HepG2 (cell line): ENCODE data around the gene RSAD1. TPM values are rescaled to one million over a fixed set of nuclear protein-coding genes. Genes with fewer than 3 reads are reported as not detected.

Experiments
- AGO2 ChIP-seq: fragments of 200-400 bp; formaldehyde crosslinking; optimal IDR thresholded peaks from 2 replicates; pipeline ENCODE3; 2017; ENCODE audit warnings: mild to moderate bottlenecking, low read depth, low read length, moderate library complexity
- ARID3A ChIP-seq: IDR thresholded peaks from 2 replicates; pipeline ENCODE4 v1.6.1; 2012; ENCODE audit warnings: low read depth, low read length, improper control_type of control experiment
- ESRRA ChIP-seq: sonication (generic); formaldehyde crosslinking; IDR thresholded peaks from 2 replicates; pipeline ENCODE4 v1.5.1; 2020; ENCODE audit warnings: mild to moderate bottlenecking, low read depth, missing genetic modification reagents
- HNRNPUL1 ChIP-seq: fragments of 200-400 bp; formaldehyde crosslinking; IDR thresholded peaks from 2 replicates; pipeline ENCODE4 v1.6.1; 2017; ENCODE audit warnings: low read depth, mild to moderate bottlenecking, low read length, moderate library complexity
- MYC ChIP-seq: sonication (generic); formaldehyde crosslinking; IDR thresholded peaks from 2 replicates; pipeline ENCODE4 v1.9.0; 2021; ENCODE audit warnings: missing genetic modification reagents, borderline replicate concordance
- NR2F1 ChIP-seq, 2 experiments: fragments of 450-650 bp in 1 of 2; formaldehyde crosslinking in 1 of 2; IDR thresholded peaks; 2 replicates each; pipeline versions ENCODE4 v1.5.0 to v1.6.1; 2016 to 2020; ENCODE audit warnings: mild to moderate bottlenecking in 1 of 2, missing compliant biosample characterization in 1 of 2, missing genetic modification reagents in 1 of 2, moderate library complexity in 1 of 2
- NR2F6 ChIP-seq, 2 experiments: IDR thresholded peaks; 2 replicates each; pipeline ENCODE4 v1.6.1; 2016; ENCODE audit warnings: antibody characterized with exemption in 1 of 2, mild to moderate bottlenecking in 1 of 2
- PREB ChIP-seq: sonication (generic); formaldehyde crosslinking; IDR thresholded peaks from 2 replicates; pipeline ENCODE4 v1.4.0; 2020; ENCODE audit warnings: missing genetic modification reagents
- REL ChIP-seq: sonication (generic); formaldehyde crosslinking; conservative IDR thresholded peaks from 2 replicates; pipeline ENCODE4 v1.8.0; 2022; ENCODE audit warnings: mild to moderate bottlenecking, missing genetic modification reagents, moderate library complexity
- RXRB ChIP-seq: IDR thresholded peaks from 2 replicates; pipeline ENCODE4 v1.6.1; 2016; ENCODE audit warnings: borderline replicate concordance, missing genetic modification reagents, missing compliant biosample characterization
- STAG1 ChIP-seq: sonication (generic); formaldehyde crosslinking; IDR thresholded peaks from 2 replicates; pipeline ENCODE4 v1.4.0; 2020; ENCODE audit warnings: missing genetic modification reagents
- ZFP37 ChIP-seq: sonication (generic); formaldehyde crosslinking; IDR thresholded peaks from 2 replicates; pipeline ENCODE4 v1.4.0; 2020; ENCODE audit warnings: missing genetic modification reagents, borderline replicate concordance
- ZFP41 ChIP-seq: sonication (generic); formaldehyde crosslinking; IDR thresholded peaks from 2 replicates; pipeline ENCODE4 v1.4.0; 2020; ENCODE audit warnings: mild to moderate bottlenecking, missing genetic modification reagents, borderline replicate concordance
- ZKSCAN1 ChIP-seq: fragments of 150-350 bp; IDR thresholded peaks from 2 replicates; pipeline ENCODE4 v1.6.1; 2014; ENCODE audit warnings: low read length
- ZNF10 ChIP-seq: sonication (generic); formaldehyde crosslinking; IDR thresholded peaks from 2 replicates; pipeline ENCODE4 v1.4.0; 2020; ENCODE audit warnings: mild to moderate bottlenecking, low read depth, missing genetic modification reagents, borderline replicate concordance
- ZNF256 ChIP-seq: sonication (generic); formaldehyde crosslinking; conservative IDR thresholded peaks from 2 replicates; pipeline ENCODE4 v1.4.0; 2020; ENCODE audit warnings: missing genetic modification reagents
- ZNF260 ChIP-seq: sonication (generic); formaldehyde crosslinking; IDR thresholded peaks from 2 replicates; pipeline ENCODE4 v1.4.0; 2020; ENCODE audit warnings: missing genetic modification reagents, low read depth, mild to moderate bottlenecking, borderline replicate concordance
- ZNF563 ChIP-seq: sonication (generic); formaldehyde crosslinking; IDR thresholded peaks from 2 replicates; pipeline ENCODE4 v1.8.0; 2022; ENCODE audit warnings: mild to moderate bottlenecking, moderate library complexity, missing genetic modification reagents
- ZNF704 ChIP-seq: sonication (generic); formaldehyde crosslinking; IDR thresholded peaks from 2 replicates; pipeline ENCODE4 v1.8.1; 2023; ENCODE audit warnings: mild to moderate bottlenecking, inconsistent platforms, moderate library complexity, missing genetic modification reagents, borderline replicate concordance
- ZSCAN29 ChIP-seq: sonication (generic); formaldehyde crosslinking; conservative IDR thresholded peaks from 2 replicates; pipeline ENCODE4 v1.4.0; 2020; ENCODE audit warnings: mild to moderate bottlenecking, missing genetic modification reagents
- polyA plus RNA-seq, 8 experiments: library from polyadenylated mRNA; depleted of rRNA in 3 of 8; stranded (reverse) in 7 of 8; unstranded in 1 of 8; fragments of >200 nt; fragmentation: Illumina TruSeq in 4 of 8; extraction: Trizol in 4 of 8; gene quantifications; 2 replicates each; pipeline versions ENCODE4 v1.2.1 to v1.2.3, GENCODE V29; 2011 to 2016; ENCODE audit warnings: low read depth in 4 of 8, missing spikeins in 1 of 8, mixed read lengths in 1 of 8; ENCODE audit not compliant: insufficient read depth in 1 of 8
- total RNA-seq, 5 experiments: library from RNA; depleted of rRNA; stranded (reverse); fragments of >200 nt; fragmentation: Illumina TruSeq; extraction: Trizol; gene quantifications; 2 replicates each; pipeline ENCODE4 v1.2.3, GENCODE V29; 2016; ENCODE audit warnings: low read depth in 1 of 5
- TF ChIP-seq, protein P1 (sequence below): sonication (generic); formaldehyde crosslinking; IDR thresholded peaks from 2 replicates; pipeline ENCODE4 v1.5.1; 2020; ENCODE audit warnings: mild to moderate bottlenecking, moderate library complexity, missing genetic modification reagents
- TF ChIP-seq, protein P2 (sequence below): sonication (generic); IDR thresholded peaks from 2 replicates; pipeline ENCODE4 v1.6.1; 2016; ENCODE audit warnings: low read depth, borderline replicate concordance

RSAD1 gene
- total and polyA plus RNA-seq, 2 of the 13 experiments (the other 11 are each of a cell fraction or from before 2014, with no cell fraction given), result 22.7 to 27.7 TPM

- TF ChIP-seq ARID3A, result peak; percentile 77; the same call in 1 of the 2 replicates
- TF ChIP-seq ZKSCAN1, result peak; percentile 52; the same call in 1 of the 2 replicates
- TF ChIP-seq, protein P1, sequence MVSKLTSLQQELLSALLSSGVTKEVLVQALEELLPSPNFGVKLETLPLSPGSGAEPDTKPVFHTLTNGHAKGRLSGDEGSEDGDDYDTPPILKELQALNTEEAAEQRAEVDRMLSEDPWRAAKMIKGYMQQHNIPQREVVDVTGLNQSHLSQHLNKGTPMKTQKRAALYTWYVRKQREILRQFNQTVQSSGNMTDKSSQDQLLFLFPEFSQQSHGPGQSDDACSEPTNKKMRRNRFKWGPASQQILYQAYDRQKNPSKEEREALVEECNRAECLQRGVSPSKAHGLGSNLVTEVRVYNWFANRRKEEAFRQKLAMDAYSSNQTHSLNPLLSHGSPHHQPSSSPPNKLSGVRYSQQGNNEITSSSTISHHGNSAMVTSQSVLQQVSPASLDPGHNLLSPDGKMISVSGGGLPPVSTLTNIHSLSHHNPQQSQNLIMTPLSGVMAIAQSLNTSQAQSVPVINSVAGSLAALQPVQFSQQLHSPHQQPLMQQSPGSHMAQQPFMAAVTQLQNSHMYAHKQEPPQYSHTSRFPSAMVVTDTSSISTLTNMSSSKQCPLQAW (CRISPR knock-in tag), result no peak
- no peak for TF ChIP-seq PREB (CRISPR knock-in tag)
- no peak for TF ChIP-seq ZSCAN29 (CRISPR knock-in tag)
- no peak for TF ChIP-seq AGO2
- TF ChIP-seq ZNF256 (CRISPR knock-in tag), result no peak
- TF ChIP-seq ZNF563, result no peak
- TF ChIP-seq ZNF10, result no peak
- TF ChIP-seq, protein P2, sequence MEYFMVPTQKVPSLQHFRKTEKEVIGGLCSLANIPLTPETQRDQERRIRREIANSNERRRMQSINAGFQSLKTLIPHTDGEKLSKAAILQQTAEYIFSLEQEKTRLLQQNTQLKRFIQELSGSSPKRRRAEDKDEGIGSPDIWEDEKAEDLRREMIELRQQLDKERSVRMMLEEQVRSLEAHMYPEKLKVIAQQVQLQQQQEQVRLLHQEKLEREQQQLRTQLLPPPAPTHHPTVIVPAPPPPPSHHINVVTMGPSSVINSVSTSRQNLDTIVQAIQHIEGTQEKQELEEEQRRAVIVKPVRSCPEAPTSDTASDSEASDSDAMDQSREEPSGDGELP, result no peak
- TF ChIP-seq ZNF260 (CRISPR knock-in tag), result no peak
- TF ChIP-seq MYC, result no peak
- no peak for TF ChIP-seq HNRNPUL1
- no peak for TF ChIP-seq ZFP37
- peak; percentile 65; the same call in 1 of the 2 replicates for TF ChIP-seq ESRRA (CRISPR knock-in tag)
- TF ChIP-seq NR2F6 (IDR thresholded peaks at IDR 0.05), result peak; percentile 43
- no peak for TF ChIP-seq NR2F6 (CRISPR knock-in tag; IDR thresholded peaks at IDR 0.05)
- TF ChIP-seq ZNF704, result no peak
- TF ChIP-seq ZFP41 (CRISPR knock-in tag), result no peak
- no peak for TF ChIP-seq REL (CRISPR knock-in tag)
- TF ChIP-seq RXRB (CRISPR knock-in tag), result no peak
- peak; percentile 5; the same call in 1 of the 2 replicates for TF ChIP-seq STAG1
- TF ChIP-seq NR2F1 (CRISPR knock-in tag; IDR thresholded peaks at IDR 0.05), result 0 out of 4 replicates have a peak, but pooled peaks of 1 of the 2 experiments have one; percentile 16
- TF ChIP-seq, all 625 proteins: peak for 12
These were observed 22.4 kb downstream of the RSAD1 start (continued) for GRCh38 chr17:50501054-50501453.
